ENCODE data around the gene DRAP1. TPM values are rescaled to one million over a fixed set of nuclear protein-coding genes. Genes with fewer than 3 reads are reported as not detected.

DRAP1 gene
- total and polyA plus RNA-seq, 2 experiments from 2014 or later = 257 to 288 TPM

GRCh38 chr11:65885231-65885630 lies 34.0 kb upstream of the DRAP1 start:
- no peak for DNase-seq (ENCODE audit: low read depth in 1 of 2, low spot score in 1 of 2)
- no peak for TF ChIP-seq CTCF (IDR thresholded peaks at IDR 0.05; ENCODE audit: low read depth, low read length)
- H3K4me1 ChIP-seq (ENCODE audit: low read depth) = peaks cover 11% of the 10 kb centered on the region

GRCh38 chr11:65885808-65886536 lies 33.3 kb upstream of the DRAP1 start:
- Histone ChIP-seq H3K36me3 (peaks cover 19% of the 10 kb centered on the region), H3K4me3 (no peak overlapping the region), H3K4me1 (ENCODE audit: low read depth) (peaks cover 11% of the 10 kb centered on the region), H3K27ac (no peak overlapping the region), H3K9me3 (ENCODE audit: low read depth) (no peaks in the 10 kb centered on the region), H3K27me3 (no peaks in the 10 kb centered on the region)
- TF ChIP-seq CTCF (IDR thresholded peaks at IDR 0.05; ENCODE audit: low read depth, low read length) = no peak
- no peak for DNase-seq (ENCODE audit: low read depth in 1 of 2, low spot score in 1 of 2)

More at GRCh38 chr11:65885231-65885630, 34.0 kb upstream of the DRAP1 start:
- Histone ChIP-seq H3K27ac (no peak overlapping the region), H3K9me3 (ENCODE audit: low read depth) (no peaks in the 10 kb centered on the region), H3K27me3 (no peaks in the 10 kb centered on the region), H3K36me3 (peaks cover 19% of the 10 kb centered on the region), H3K4me3 (no peak overlapping the region)

GRCh38 chr11:65886826-65887722 lies 32.2 kb upstream of the DRAP1 start:
- H3K4me3 ChIP-seq = peak overlapping the region; percentile 53
- peaks cover 14% of the 10 kb centered on the region for H3K4me1 ChIP-seq (ENCODE audit: low read depth)
- peak overlapping the region; percentile 86 for H3K27ac ChIP-seq
- H3K9me3 ChIP-seq (ENCODE audit: low read depth) = no peaks in the 10 kb centered on the region
- no peak for DNase-seq (ENCODE audit: low read depth in 1 of 2, low spot score in 1 of 2)
- no peak for TF ChIP-seq CTCF (IDR thresholded peaks at IDR 0.05; ENCODE audit: low read depth, low read length)
- no peaks in the 10 kb centered on the region for H3K27me3 ChIP-seq
- peaks cover 19% of the 10 kb centered on the region for H3K36me3 ChIP-seq

DNA sequence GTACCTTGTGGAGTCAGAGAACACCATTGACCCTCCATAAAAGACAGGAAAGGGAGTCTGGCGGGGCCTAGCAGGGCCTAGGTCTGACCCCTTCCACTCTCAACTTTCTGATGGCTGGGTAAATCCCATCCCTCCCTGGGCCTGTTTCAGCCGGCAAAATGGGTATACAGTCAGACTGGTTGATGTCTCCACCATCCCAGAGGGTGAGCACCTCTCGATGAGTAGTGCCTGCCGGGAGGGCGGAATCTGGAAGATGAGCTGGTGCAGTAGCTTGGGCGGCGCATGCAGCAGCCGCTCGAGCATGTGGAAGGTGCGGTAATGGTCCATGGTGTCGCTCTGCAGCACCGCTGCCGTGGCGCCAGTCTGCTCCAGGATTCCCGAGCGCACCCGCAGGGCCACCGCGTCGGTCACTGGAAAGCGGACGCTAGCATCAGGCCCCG lies 31.5 kb upstream of the DRAP1 start:
- H3K36me3 ChIP-seq = peaks cover 14% of the 10 kb centered on the region
- no peak for TF ChIP-seq CTCF (IDR thresholded peaks at IDR 0.05; ENCODE audit: low read depth, low read length)
- no peaks in the 10 kb centered on the region for H3K27me3 ChIP-seq
- H3K9me3 ChIP-seq (ENCODE audit: low read depth) = no peaks in the 10 kb centered on the region
- peak overlapping the region; percentile 86 for H3K27ac ChIP-seq
- H3K4me1 ChIP-seq (ENCODE audit: low read depth) = peaks cover 19% of the 10 kb centered on the region
- H3K4me3 ChIP-seq = peak overlapping the region; percentile 53
- DNase-seq (ENCODE audit: low read depth in 1 of 2, low spot score in 1 of 2) = no peak

DNA sequence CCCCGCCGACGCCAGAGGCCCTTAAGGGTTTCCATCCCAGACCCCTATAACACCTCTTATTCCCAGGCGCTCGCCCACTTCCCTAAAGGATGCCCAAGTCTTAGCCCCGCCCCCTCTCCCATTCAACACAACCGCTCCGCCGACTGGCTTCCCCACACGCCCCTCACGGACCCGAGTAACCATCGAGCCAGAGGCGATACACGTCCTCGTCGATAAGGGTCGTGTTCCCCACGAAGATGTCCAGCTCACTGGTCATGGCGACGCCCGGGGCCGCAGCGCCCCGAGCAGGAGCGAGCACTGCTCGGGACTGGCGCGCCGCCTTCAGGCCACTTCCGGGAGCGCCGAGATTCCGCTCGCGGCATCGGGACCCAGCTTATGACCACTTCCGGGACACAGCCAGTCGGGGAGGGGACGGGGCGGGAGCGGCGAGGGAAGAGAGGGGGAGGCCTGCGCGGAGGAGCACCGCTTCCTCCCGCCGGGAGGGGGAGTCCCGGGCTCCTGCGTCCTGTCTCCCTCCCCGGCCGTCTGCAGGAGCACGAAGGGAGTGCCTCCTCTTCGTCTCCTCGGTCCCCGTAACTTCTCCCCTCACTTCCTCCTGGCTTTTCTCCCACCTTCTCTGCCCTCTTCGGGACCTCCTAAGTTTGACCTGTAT lies 30.9 kb upstream of the DRAP1 start, which contains the start of gene FIBP:
FIBP (minus strand) TSS at position 309 of the 652 bp plus-strand sequence; CDS start at position 256, 53 bp downstream.
- Histone ChIP-seq H3K27ac (peak within 1 kb of the TSS; percentile 86), H3K4me3 (peak within 1 kb of the TSS; percentile 53), H3K9me3 (ENCODE audit: low read depth) (no peaks in the 10 kb centered on the region), H3K27me3 (no peaks in the 10 kb centered on the region), H3K36me3 (peaks cover 11% of the 10 kb centered on the region), H3K4me1 (ENCODE audit: low read depth) (peaks cover 19% of the 10 kb centered on the region)
- peak; percentile 78 for TF ChIP-seq CTCF (IDR thresholded peaks at IDR 0.05; ENCODE audit: low read depth, low read length)
- peak; percentile 97 to 98 for DNase-seq (ENCODE audit: low read depth in 1 of 2, low spot score in 1 of 2)

Data from cardiac muscle cell (in vitro differentiated cells and primary cell).